ENCODE data around the gene ERBB4. TPM values are rescaled to one million over a fixed set of nuclear protein-coding genes. Genes with fewer than 3 reads are reported as not detected.

Gene ERBB4
- total RNA-seq, 1 experiment from 2014 or later = 0.04 TPM

GRCh38 chr2:211941216-211941747, 597.3 kb downstream of the ERBB4 start:
- H3K4me3 Mint-ChIP-seq = no peak overlapping the region
- no peak overlapping the region for H3K4ac ChIP-seq (ENCODE audit: low read depth, low read length)
- H3K79me2 ChIP-seq (ENCODE audit: insufficient read depth, low read length) = no peaks in the 10 kb centered on the region
- H2BK5ac ChIP-seq (ENCODE audit: insufficient read length, low read length) = no peak overlapping the region
- no peak overlapping the region for H3K9ac ChIP-seq (ENCODE audit: extremely low read depth, insufficient read length, low read length)
- H2AFZ ChIP-seq (ENCODE audit: low read length) = no peak overlapping the region
- no peak overlapping the region for H2BK20ac ChIP-seq (ENCODE audit: low read depth, low read length, poor library complexity, severe bottlenecking)
- peaks cover 5% of the 10 kb centered on the region in 2 experiments for H3K4me1 Mint-ChIP-seq
- no peak overlapping the region for H3K18ac ChIP-seq (ENCODE audit: insufficient read length, low read depth, low read length)
- H3K27me3 ChIP-seq (ENCODE audit: insufficient read depth, low read length) = no peaks in the 10 kb centered on the region
- no peak overlapping the region for H3K27ac ChIP-seq (ENCODE audit: insufficient read length, low read depth, low read length)
- no peak overlapping the region for H3K14ac ChIP-seq (ENCODE audit: insufficient read depth, low read length)
- H2BK120ac ChIP-seq (ENCODE audit: low read depth, low read length, poor library complexity, severe bottlenecking) = no peak overlapping the region
- H3K4me2 ChIP-seq (ENCODE audit: insufficient read depth, insufficient read length, low read length) = no peak overlapping the region
- no peak overlapping the region for H4K5ac ChIP-seq (ENCODE audit: insufficient read length, low read depth, low read length)
- H3K79me1 ChIP-seq (ENCODE audit: insufficient read depth, low read depth, low read length, poor library complexity, severe bottlenecking) = no peaks in the 10 kb centered on the region
- H3K9me3 Mint-ChIP-seq = no peaks in the 10 kb centered on the region; a peak in 1 of 5 replicates
- H4K20me1 ChIP-seq (ENCODE audit: control insufficient read depth, insufficient read depth, insufficient read length) = no peaks in the 10 kb centered on the region
- H3T11ph ChIP-seq (ENCODE audit: low read length) = no peak overlapping the region
- H3K27me3 Mint-ChIP-seq (ENCODE audit: low read depth) = no peaks in the 10 kb centered on the region
- WGBS (ENCODE audit: extremely low coverage, insufficient read length, low lambda C conversion rate) = no CpG with 5 or more reads among the region's 1 CpG
- no peak overlapping the region for H2BK15ac ChIP-seq (ENCODE audit: low read depth, low read length)
- H3K23me2 ChIP-seq (ENCODE audit: insufficient read length, low read depth, low read length, poor library complexity, severe bottlenecking) = no peaks in the 10 kb centered on the region
- H4K91ac ChIP-seq (ENCODE audit: insufficient read length, low read depth, low read length) = no peak overlapping the region
- no peaks in the 10 kb centered on the region for H3K4me1 ChIP-seq (ENCODE audit: insufficient read depth, low read length)
- no peak overlapping the region for H3K23ac ChIP-seq (ENCODE audit: insufficient read length, low read depth, low read length)
- H3K9me3 ChIP-seq (ENCODE audit: control insufficient read depth, low read depth, low read length) = no peaks in the 10 kb centered on the region
- no peak for DNase-seq
- H3K56ac ChIP-seq (ENCODE audit: insufficient read length, low read depth, low read length) = no peak overlapping the region
- no peaks in the 10 kb centered on the region for H3K36me3 Mint-ChIP-seq (ENCODE audit: insufficient read depth in 1 of 3, low read depth in 3 of 3)
- H3K27ac Mint-ChIP-seq = no peak overlapping the region
- H2AK5ac ChIP-seq (ENCODE audit: insufficient read length, low read length) = no peak overlapping the region
- H2BK12ac ChIP-seq (ENCODE audit: insufficient read length, low read depth, low read length) = no peak overlapping the region
- H4K8ac ChIP-seq (replicated peaks; ENCODE audit: insufficient read length, low read depth, low read length) = no peak overlapping the region
- TF ChIP-seq CTCF (conservative IDR thresholded peaks at IDR 0.05) = no peak

Measured in H9 (cell line).